KOPT-K1 (cell line): Measurements from ENCODE around the gene SGF29.

Experiments used
- H3K27ac ChIP-seq: fragments of 200-600 bp; sonication (generic); 2 replicates; pipeline ENCODE4 v1.5.1; 2016; ENCODE audit warnings: antibody characterized with exemption, mild to moderate bottlenecking, low read depth, low read length; ENCODE audit not compliant: poor library complexity, severe bottlenecking
- H3K36me3 ChIP-seq: fragments of 200-600 bp; sonication (generic); 2 replicates; pipeline ENCODE4 v1.5.1; 2017; ENCODE audit warnings: antibody characterized with exemption, mild to moderate bottlenecking, low read length, moderate library complexity; ENCODE audit not compliant: insufficient read depth
- H3K9me3 ChIP-seq: fragments of 200-600 bp; sonication (generic); 2 replicates; pipeline ENCODE4 v1.5.1; 2017; ENCODE audit warnings: antibody characterized with exemption, low read length, mild to moderate bottlenecking; ENCODE audit not compliant: insufficient read depth, poor library complexity, severe bottlenecking

The SGF29 gene

GRCh38 chr16:28527985-28528384, 25.7 kb upstream of the SGF29 start:
- Histone ChIP-seq H3K36me3 (no peaks in the 10 kb centered on the region), H3K27ac (no peak overlapping the region), H3K9me3 (no peaks in the 10 kb centered on the region)

DNA sequence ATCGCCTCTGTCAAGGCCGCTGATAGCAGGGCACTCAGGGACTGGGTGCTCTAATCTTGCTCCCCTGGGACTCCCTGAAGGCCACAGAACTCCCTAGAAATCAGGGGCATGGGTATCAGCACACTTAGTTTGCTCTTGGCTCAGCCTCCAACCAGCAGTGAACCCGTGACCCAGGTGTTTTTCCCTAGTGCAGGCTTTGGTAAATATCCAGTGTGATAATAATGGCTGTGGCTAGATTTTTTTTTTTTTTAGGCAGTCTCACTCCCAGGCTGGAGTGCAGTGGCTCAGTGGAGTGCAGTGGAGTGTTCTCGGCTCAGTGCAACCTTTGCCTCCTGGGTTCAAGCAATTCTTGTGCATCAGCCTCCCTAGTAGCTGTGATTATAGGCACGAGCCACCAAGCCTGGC, 25.3 kb upstream of the SGF29 start:
- Histone ChIP-seq H3K36me3 (no peaks in the 10 kb centered on the region), H3K9me3 (no peaks in the 10 kb centered on the region), H3K27ac (no peak overlapping the region)

DNA sequence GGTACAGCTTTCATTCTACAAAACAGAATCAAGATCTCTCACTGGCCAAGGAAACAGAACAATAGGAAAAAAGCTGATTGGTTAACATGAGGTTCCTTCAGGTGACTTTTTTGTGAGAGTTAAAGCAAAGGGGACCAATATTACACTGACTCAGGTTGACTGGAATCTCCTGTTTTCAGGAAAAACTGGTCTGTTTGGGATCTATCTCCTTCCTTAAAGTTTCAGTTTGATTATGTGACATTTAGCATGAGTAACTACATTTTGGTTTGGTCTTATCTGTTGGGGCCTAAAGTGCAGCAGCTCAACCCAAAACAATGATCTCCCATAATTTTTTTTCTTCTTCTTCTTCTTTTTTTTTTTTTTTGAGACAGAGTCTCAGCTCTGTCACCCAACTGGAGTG, 24.6 kb upstream of the SGF29 start:
- Histone ChIP-seq H3K27ac (no peak overlapping the region), H3K36me3 (no peaks in the 10 kb centered on the region), H3K9me3 (no peaks in the 10 kb centered on the region)

DNA sequence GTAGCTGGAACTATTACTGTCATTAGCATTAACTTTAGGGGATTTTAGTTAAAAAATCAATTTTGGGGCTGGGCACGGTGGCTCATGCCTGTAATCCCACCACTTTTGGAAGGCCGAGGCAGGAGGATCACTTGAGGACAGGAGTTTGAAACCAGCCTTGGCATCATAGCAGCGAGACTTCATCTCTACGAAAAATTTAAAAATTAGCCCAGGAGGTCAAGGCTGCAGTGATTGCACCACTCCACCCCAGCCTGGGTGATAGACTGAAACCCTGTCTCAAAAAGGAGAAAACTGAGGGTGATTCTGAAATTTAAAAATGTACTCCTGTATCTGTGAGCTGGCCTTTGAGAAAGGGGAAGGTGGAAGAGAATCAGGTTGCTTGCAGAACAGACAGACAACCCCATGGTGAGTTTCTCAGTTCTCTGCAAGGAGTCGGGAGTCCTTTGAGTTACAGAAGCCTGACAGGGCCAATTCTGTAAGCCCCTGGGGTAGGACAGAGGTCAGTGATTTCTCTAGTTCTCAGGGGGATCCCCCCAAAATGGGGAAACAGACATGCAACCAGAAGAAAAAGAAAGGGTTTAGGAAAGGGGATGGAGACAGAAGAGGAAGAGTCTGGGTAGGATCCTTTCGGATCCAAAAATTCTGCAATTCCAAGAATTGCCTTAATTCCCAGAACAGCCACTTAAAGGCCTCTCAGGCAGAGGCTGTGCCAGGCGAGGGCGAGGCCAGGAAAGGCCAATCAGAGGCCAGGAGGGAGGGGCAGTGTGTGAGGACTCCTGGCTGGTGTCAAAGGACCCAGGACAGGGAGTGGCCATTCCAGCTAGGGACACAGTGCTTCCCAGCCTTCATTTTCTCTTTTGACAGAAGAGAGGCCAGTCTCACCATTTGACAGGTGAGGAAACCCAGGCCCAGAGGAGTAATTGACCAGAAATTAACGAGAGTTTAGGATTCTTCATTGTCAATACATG, 21.7 kb upstream of the SGF29 start:
- no peak overlapping the region for H3K27ac ChIP-seq
- H3K9me3 ChIP-seq: no peaks in the 10 kb centered on the region
- no peaks in the 10 kb centered on the region for H3K36me3 ChIP-seq

GRCh38 chr16:28532940-28533647, 20.6 kb upstream of the SGF29 start:
- H3K36me3 ChIP-seq: no peaks in the 10 kb centered on the region
- H3K9me3 ChIP-seq: no peaks in the 10 kb centered on the region
- no peak overlapping the region for H3K27ac ChIP-seq

DNA sequence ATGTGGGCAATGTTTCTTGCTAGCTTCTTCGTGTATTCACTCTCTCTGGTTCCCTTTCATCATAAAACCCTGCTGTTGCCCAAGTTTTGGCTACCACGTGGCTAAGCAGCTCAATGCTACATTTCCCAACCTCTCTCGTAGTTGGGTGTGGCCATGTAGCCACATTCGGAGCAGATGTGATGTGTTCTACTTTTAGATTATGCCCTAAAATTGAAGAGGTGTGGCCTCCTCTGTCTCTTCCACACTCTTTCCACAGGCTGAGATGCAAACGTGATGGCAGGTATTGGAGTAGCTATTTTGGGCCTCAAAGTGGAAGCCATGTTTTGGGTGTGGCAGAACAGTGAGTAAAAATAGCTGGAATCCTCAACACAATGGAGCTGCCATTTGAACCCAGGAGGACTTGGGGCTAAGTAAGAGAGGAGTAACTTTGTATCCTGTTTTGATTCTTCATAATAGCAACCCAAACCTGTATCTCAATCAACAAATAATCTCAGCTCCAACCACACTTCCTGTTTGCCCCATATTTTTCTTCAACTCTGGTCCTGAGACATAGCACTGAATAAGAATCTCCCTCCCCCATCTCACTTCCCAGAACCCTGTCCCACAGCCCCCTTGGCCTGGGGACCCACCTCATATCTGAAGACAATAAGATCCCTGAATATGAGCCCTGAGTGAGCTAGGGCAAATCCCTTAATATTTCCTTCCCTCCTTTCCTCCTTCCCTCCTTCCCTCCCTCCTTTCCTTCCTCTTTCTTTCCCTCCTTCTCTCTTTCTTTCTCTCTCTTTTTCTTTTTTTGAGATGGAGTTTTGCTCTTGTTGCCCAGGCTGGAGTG, 19.0 kb upstream of the SGF29 start:
- no peak overlapping the region for H3K27ac ChIP-seq

DNA sequence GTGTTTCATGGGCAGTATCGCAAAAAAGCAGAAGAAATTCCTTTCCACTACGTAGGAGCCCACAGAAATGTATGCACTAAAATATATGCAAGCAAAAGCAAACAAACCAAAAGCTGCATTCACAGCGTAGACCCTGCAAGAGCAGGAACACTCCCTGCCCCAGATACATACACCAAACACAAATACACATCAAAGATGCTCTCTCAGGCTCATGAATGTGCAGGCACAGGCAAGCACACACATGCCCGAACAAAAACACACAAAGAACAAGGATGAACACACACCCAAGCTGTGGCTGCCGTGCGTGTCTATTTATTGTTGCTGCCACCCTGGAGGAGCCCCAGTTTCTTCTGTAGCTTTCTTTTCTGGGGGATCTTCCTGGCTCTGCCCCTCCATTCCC, 16.6 kb upstream of the SGF29 start:
- H3K36me3 ChIP-seq: no peaks in the 10 kb centered on the region
- no peaks in the 10 kb centered on the region for H3K9me3 ChIP-seq
- no peak overlapping the region for H3K27ac ChIP-seq

More for the DNA sequence above, 19.0 kb upstream of the SGF29 start:
- Histone ChIP-seq H3K36me3 (no peaks in the 10 kb centered on the region), H3K9me3 (no peaks in the 10 kb centered on the region)

GRCh38 chr16:28537964-28538732, 15.6 kb upstream of the SGF29 start:
- H3K27ac ChIP-seq: no peak overlapping the region
- no peaks in the 10 kb centered on the region for H3K36me3 ChIP-seq
- no peaks in the 10 kb centered on the region for H3K9me3 ChIP-seq

GRCh38 chr16:28538733-28539596, 14.8 kb upstream of the SGF29 start, which contains the start of gene NUPR1:
Gene NUPR1 (minus strand): TSS chr16:28538974. CDS start chr16:28538907, 67 bp downstream.
- Histone ChIP-seq H3K9me3 (no peaks in the 10 kb centered on the region), H3K36me3 (no peaks in the 10 kb centered on the region), H3K27ac (no peak within 1 kb of the TSS)

DNA sequence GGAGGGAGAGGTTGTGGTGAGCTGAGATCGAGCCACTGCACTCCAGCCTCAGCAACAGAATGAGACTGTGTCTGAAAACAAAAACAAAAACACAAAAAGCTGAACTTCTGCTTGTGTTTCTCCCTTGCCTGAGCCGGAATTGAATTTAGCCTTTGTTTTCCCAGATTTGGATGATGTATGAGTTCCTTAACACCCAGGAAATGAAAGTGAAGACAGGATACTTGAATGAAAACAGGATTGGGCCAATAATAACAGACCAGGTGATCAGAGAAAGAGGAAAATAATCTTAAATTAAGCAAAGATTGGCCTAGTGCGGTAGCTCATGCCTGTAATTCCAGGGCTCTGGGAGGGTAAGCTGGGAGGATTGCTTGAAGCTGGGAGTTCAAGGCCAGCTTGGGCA, 13.4 kb upstream of the SGF29 start:
- Histone ChIP-seq H3K36me3 (no peaks in the 10 kb centered on the region), H3K27ac (no peak overlapping the region), H3K9me3 (no peaks in the 10 kb centered on the region)

- Histone ChIP-seq H3K36me3 (no peaks in the 10 kb centered on the region), H3K27ac (no peak overlapping the region), H3K9me3 (no peaks in the 10 kb centered on the region)
Measured at GRCh38 chr16:28542646-28543045, 11.1 kb upstream of the SGF29 start.

GRCh38 chr16:28543072-28543471, 10.6 kb upstream of the SGF29 start:
- H3K9me3 ChIP-seq: no peaks in the 10 kb centered on the region

GRCh38 chr16:28544998-28545397, 8.7 kb upstream of the SGF29 start:
- H3K36me3 ChIP-seq: no peaks in the 10 kb centered on the region
- H3K27ac ChIP-seq: no peak overlapping the region
- no peaks in the 10 kb centered on the region for H3K9me3 ChIP-seq

More at GRCh38 chr16:28543072-28543471, 10.6 kb upstream of the SGF29 start:
- Histone ChIP-seq H3K27ac (no peak overlapping the region), H3K36me3 (no peaks in the 10 kb centered on the region)
